Panc1 (cell line): Measurements from ENCODE around the gene TMEM271. TPM values are rescaled to one million over a fixed set of nuclear protein-coding genes. Genes with fewer than 3 reads are reported as not detected.

ENCODE experiments used
- ATAC-seq: fragments of 200-7000 bp; cut with Tn5 transposase; 2 replicates; pipeline ENCODE4 v1.9.1; 2020; ENCODE audit warnings: mild to moderate bottlenecking, moderate library complexity
- BruUV-seq: library from RNA; stranded (reverse); fragments of 400-500 nt; replicated peaks from 2 replicates; lab custom pipeline; 2021; lab: Mats Ljungman, UMichigan
- CTCF ChIA-PET: fragments of 300-600 bp; sonication (Branson Sonifier 250); formaldehyde crosslinking; loops from one replicate; lab custom pipeline; 2022; ENCODE audit warnings: antibody characterized with exemption; lab: Charles Lee
- POLR2A ChIA-PET: fragments of 300-600 bp; sonication (Branson Sonifier 250); formaldehyde crosslinking; loops from one replicate; lab custom pipeline; 2022; ENCODE audit warnings: antibody characterized with exemption; lab: Charles Lee
- DNase-seq: peaks from one replicate; pipeline ENCODE4 v3.0.0-alpha.2; 2010; ENCODE audit warnings: low read depth, low spot score
- H3K27ac ChIP-seq: 2 replicates; pipeline ENCODE4 v1.5.1; 2011; ENCODE audit warnings: mild to moderate bottlenecking, low read length, inconsistent platforms
- H3K27me3 ChIP-seq: fragments of 200-500 bp; sonication (Bioruptor generic); 2 replicates; pipeline ENCODE4 v1.6.0; 2014; ENCODE audit warnings: low read length, inconsistent platforms; ENCODE audit not compliant: control insufficient read depth, insufficient read depth
- H3K36me3 ChIP-seq: fragments of 200-500 bp; sonication (Bioruptor generic); 2 replicates; pipeline ENCODE4 v1.5.1; 2014; ENCODE audit warnings: inconsistent platforms, mild to moderate bottlenecking, low read length, moderate library complexity; ENCODE audit not compliant: control insufficient read depth, insufficient read depth
- H3K4me1 ChIP-seq: 2 replicates; pipeline ENCODE4 v1.5.1; 2011; ENCODE audit warnings: inconsistent platforms, mild to moderate bottlenecking, low read length, moderate library complexity; ENCODE audit not compliant: control insufficient read depth, insufficient read depth
- H3K4me3 ChIP-seq, 2 experiments: 2 replicates each; pipeline ENCODE4 v1.5.1; 2011 to 2012; ENCODE audit warnings: low read depth in 2 of 2, low read length in 2 of 2, mild to moderate bottlenecking in 2 of 2, inconsistent platforms in 1 of 2, moderate library complexity in 1 of 2
- H3K9me3 ChIP-seq: fragments of 200-500 bp; sonication (Bioruptor generic); 2 replicates; pipeline ENCODE4 v1.5.1; 2014; ENCODE audit warnings: low read depth, mild to moderate bottlenecking, inconsistent platforms, low read length, moderate library complexity; ENCODE audit not compliant: control insufficient read depth, insufficient read depth
- CTCF ChIP-seq: fragments of 450-650 bp; IDR thresholded peaks from 2 replicates; pipeline ENCODE4 v1.5.1; 2017; ENCODE audit warnings: mild to moderate bottlenecking
- POLR2AphosphoS5 ChIP-seq: IDR thresholded peaks from 2 replicates; pipeline ENCODE4 v1.6.1; 2012; ENCODE audit warnings: mild to moderate bottlenecking, low read depth, low read length, moderate library complexity
- REST ChIP-seq, 2 experiments: IDR thresholded peaks; 2 replicates each; pipeline ENCODE4 v1.6.1; 2011 to 2012; ENCODE audit warnings: low read depth in 2 of 2, control low read depth in 1 of 2, low read length in 1 of 2, mild to moderate bottlenecking in 1 of 2, moderate library complexity in 1 of 2; ENCODE audit not compliant: insufficient read depth in 1 of 2
- SIN3A ChIP-seq: IDR thresholded peaks from 2 replicates; pipeline ENCODE4 v1.6.1; 2012; ENCODE audit warnings: low read depth, mild to moderate bottlenecking, low read length, moderate library complexity, borderline replicate concordance; ENCODE audit not compliant: insufficient read depth
- TCF7L2 ChIP-seq: IDR thresholded peaks from 2 replicates; pipeline ENCODE4 v1.6.1; 2011; ENCODE audit warnings: mild to moderate bottlenecking, low read depth, low read length, inconsistent platforms
- in situ Hi-C: cut with HindIII; loops from 2 replicates; pipeline ENCODE4 v1.10.0; 2016; ENCODE audit warnings: low sequenced_read_pairs, low pct_unique_long_range_greater_than_20kb
- intact Hi-C: fragments of 100-400 bp; cut with micrococcal nuclease; formaldehyde crosslinking; loops from one replicate; pipeline ENCODE4 v1.10.0; 2022; ENCODE audit not compliant: unreplicated experiment
- total RNA-seq: library from RNA; stranded (reverse); gene quantifications from one replicate; pipeline ENCODE4 v1.2.1, GENCODE V29; 2021; ENCODE audit not compliant: unreplicated experiment

Gene TMEM271
- total RNA-seq, 1 experiment from 2014 or later: not detected

DNA sequence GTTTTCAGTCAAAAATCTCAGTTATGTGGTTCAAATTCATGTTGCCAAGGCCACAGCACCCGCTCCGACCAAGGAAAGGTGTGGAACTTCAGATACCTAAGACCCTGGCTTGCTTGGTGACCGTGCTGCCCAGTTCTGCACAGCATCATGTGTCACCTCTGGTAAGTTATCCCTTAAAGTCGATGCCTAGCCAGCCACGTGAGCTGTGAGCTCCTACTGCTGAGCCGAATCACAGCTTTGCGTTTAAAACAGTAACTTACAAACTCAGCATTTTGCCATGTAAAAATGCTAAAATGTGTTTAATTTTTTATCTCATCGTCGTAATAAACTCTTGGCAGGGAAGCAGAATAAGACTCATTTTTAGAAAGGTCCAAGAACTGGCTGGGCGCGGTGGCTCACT, 5.3 kb downstream of the TMEM271 start:
- H3K27me3 ChIP-seq: no peaks in the 10 kb centered on the region

DNA sequence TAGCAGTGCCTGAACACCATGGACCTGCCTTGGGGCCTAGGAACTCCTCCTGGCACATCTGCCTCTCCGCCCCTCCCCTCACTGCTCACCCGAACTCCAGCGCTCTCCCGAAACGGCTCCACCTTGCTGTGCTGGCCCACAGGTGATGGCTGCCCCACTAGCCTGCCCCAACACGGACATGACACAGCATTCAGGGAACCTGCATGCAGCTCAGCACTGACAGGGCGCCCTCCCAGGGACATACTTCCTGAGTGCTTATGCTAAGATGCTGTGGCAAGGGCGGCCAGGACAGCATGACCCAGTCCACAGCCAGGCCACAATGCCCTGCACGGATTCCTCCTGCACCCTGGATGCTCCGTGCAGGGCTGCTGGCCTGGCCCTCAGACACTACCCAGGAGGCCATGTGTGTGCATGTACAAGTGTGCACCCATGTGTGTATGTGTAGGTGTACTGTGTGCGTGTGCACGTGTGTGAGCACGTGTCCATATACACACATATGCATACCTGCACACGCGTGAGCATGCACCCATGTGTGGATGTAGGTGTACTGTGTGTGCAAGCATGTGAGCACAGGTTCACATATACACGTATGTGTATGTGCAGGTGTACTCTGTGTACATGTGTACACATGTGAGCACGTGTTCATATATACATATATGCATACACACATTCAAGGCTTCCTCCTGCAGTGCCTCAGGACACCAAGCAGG, 6.0 kb downstream of the TMEM271 start:
- ATAC-seq (no peak), DNase-seq (no peak)
- Histone ChIP-seq H3K36me3 (no peaks in the 10 kb centered on the region), H3K27ac (no peak overlapping the region), H3K27me3 (no peaks in the 10 kb centered on the region), H3K4me1 (no peaks in the 10 kb centered on the region), H3K9me3 (no peaks in the 10 kb centered on the region), H3K4me3 (no peak overlapping the region)
- CTCF ChIA-PET: no interaction called here
- in situ Hi-C loops (no loop called here), intact Hi-C loops (no loop called here)
- TF ChIP-seq SIN3A: no peak
- TF ChIP-seq REST (IDR thresholded peaks at IDR 0.05; ENCODE audit: insufficient read depth in 1 of 2, low read depth in 2 of 2, low read length in 1 of 2): no peak
- no TSS peak for BruUV-seq
- POLR2A ChIA-PET: no interaction called here

More for the DNA sequence above, 5.3 kb downstream of the TMEM271 start:
- no peak overlapping the region for H3K4me3 ChIP-seq
- no peak overlapping the region for H3K27ac ChIP-seq
- TF ChIP-seq CTCF (no peak), REST (IDR thresholded peaks at IDR 0.05; ENCODE audit: insufficient read depth in 1 of 2, low read depth in 2 of 2, low read length in 1 of 2) (no peak), TCF7L2 (no peak), SIN3A (no peak), POLR2AphosphoS5 (no peak)
- no TSS peak for BruUV-seq
- in situ Hi-C loops (no loop called here), intact Hi-C loops (no loop called here)
- DNase-seq (no peak), ATAC-seq (no peak)
- ChIA-PET POLR2A (no interaction called here), CTCF (no interaction called here)
- no peaks in the 10 kb centered on the region for H3K4me1 ChIP-seq
- H3K36me3 ChIP-seq: no peaks in the 10 kb centered on the region
- H3K9me3 ChIP-seq: no peaks in the 10 kb centered on the region
